ENCODE measurements around the gene NTMT1.
"Not testable (repeated sequence)": the region's sequence is repeated elsewhere in the genome, so short reads cannot be mapped to it uniquely, and the experiment has no call there.

The NTMT1 gene

GRCh38 chr9:129626079-129626624 is at the start of gene NTMT1:
TSS of gene NTMT1 (plus strand) at chr9:129626163. CDS start at chr9:129632704, 6,541 bp downstream.
- DNase-seq: peak; percentile 51 to 95 (median 86)

GRCh38 chr9:129576546-129577543 is 49.1 kb upstream of the NTMT1 start:
- no peak for DNase-seq

GRCh38 chr9:129579294-129579693 is 46.7 kb upstream of the NTMT1 start:
- no peak for DNase-seq

GRCh38 chr9:129580211-129580915 is 45.6 kb upstream of the NTMT1 start:
- DNase-seq: no peak

- DNase-seq: no peak
Observed at GRCh38 chr9:129581505-129582189, 44.3 kb upstream of the NTMT1 start.

GRCh38 chr9:129582855-129583254 is 43.1 kb upstream of the NTMT1 start:
- DNase-seq: no peak

GRCh38 chr9:129583308-129584038 is 42.5 kb upstream of the NTMT1 start:
- DNase-seq: no peak

GRCh38 chr9:129584136-129584535 is 41.8 kb upstream of the NTMT1 start:
- peak in 43 of 58 donors; percentile 22 to 74 (median 43) for DNase-seq

GRCh38 chr9:129585352-129585751 is 40.6 kb upstream of the NTMT1 start:
- DNase-seq: no peak

GRCh38 chr9:129586245-129586644 is 39.7 kb upstream of the NTMT1 start:
- DNase-seq: no peak

GRCh38 chr9:129586685-129587084 is 39.3 kb upstream of the NTMT1 start:
- DNase-seq: no peak

- DNase-seq: no peak
Observed at GRCh38 chr9:129587487-129588262, 38.3 kb upstream of the NTMT1 start.

- DNase-seq: no peak
Observed at GRCh38 chr9:129590466-129590865, 35.5 kb upstream of the NTMT1 start.

GRCh38 chr9:129591916-129592315 is 34.0 kb upstream of the NTMT1 start:
- DNase-seq: no peak

- not testable (repeated sequence) for DNase-seq
Observed at GRCh38 chr9:129592790-129593189, 33.2 kb upstream of the NTMT1 start.

GRCh38 chr9:129594632-129595031 is 31.3 kb upstream of the NTMT1 start:
- no peak for DNase-seq

- no peak for DNase-seq
Observed at GRCh38 chr9:129595311-129595741, 30.6 kb upstream of the NTMT1 start.

GRCh38 chr9:129595903-129596540 is 29.9 kb upstream of the NTMT1 start:
- no peak for DNase-seq
